IMR-90 (cell line): ENCODE data around the gene CNNM2. TPM values are rescaled to one million over a fixed set of nuclear protein-coding genes. Genes with fewer than 3 reads are reported as not detected.

Experiments used
- ATAC-seq: fragments of 200-7000 bp; cut with Tn5 transposase; 2 replicates; pipeline ENCODE4 v1.9.1; 2020; ENCODE audit warnings: low read depth, mild to moderate bottlenecking, moderate library complexity
- BruUV-seq: library from RNA; stranded (reverse); fragments of 400-500 nt; replicated peaks from 2 replicates; lab custom pipeline; 2021; lab: Mats Ljungman, UMichigan
- CTCF ChIA-PET: fragments of 300-600 bp; formaldehyde crosslinking; extraction: SDS; loops from one replicate; lab custom pipeline; 2021; ENCODE audit warnings: antibody characterized with exemption; lab: Yijun Ruan, JAX
- POLR2A ChIA-PET: fragments of 300-600 bp; sonication (Branson Sonifier 250); formaldehyde crosslinking; loops from one replicate; lab custom pipeline; 2022; ENCODE audit warnings: antibody characterized with exemption; ENCODE audit not compliant: unreplicated experiment; lab: Charles Lee
- DNase-seq: peaks from one replicate; pipeline ENCODE4 v3.0.0; 2013
- H2AFZ ChIP-seq: replicated peaks from 2 replicates; pipeline ENCODE3; 2013; ENCODE audit warnings: low read length, mild to moderate bottlenecking; ENCODE audit not compliant: poor library complexity
- H2AK5ac ChIP-seq: 2 replicates; pipeline ENCODE4 v1.6.1; 2013; ENCODE audit warnings: low read depth, low read length, inconsistent platforms
- H2AK9ac ChIP-seq: replicated peaks from 2 replicates; pipeline ENCODE3; 2013; ENCODE audit warnings: mild to moderate bottlenecking, low read depth, low read length, moderate library complexity; ENCODE audit not compliant: poor library complexity
- H2BK120ac ChIP-seq: 2 replicates; pipeline ENCODE4 v1.6.1; 2013; ENCODE audit warnings: low read depth, low read length, inconsistent platforms
- H2BK15ac ChIP-seq: 3 replicates; pipeline ENCODE4 v1.6.1; 2013; ENCODE audit warnings: low read depth, low read length, inconsistent platforms
- H2BK20ac ChIP-seq: 2 replicates; pipeline ENCODE4 v1.6.1; 2013; ENCODE audit warnings: low read depth, mild to moderate bottlenecking, inconsistent platforms, low read length, moderate library complexity
- H2BK5ac ChIP-seq: 2 replicates; pipeline ENCODE4 v1.6.1; 2013; ENCODE audit warnings: mild to moderate bottlenecking, low read depth, low read length, inconsistent platforms; ENCODE audit not compliant: poor library complexity, severe bottlenecking
- H3K14ac ChIP-seq: replicated peaks from 2 replicates; pipeline ENCODE4 v1.6.1; 2013; ENCODE audit warnings: low read depth, low read length, inconsistent platforms
- H3K18ac ChIP-seq: 2 replicates; pipeline ENCODE4 v1.6.1; 2013; ENCODE audit warnings: low read depth, low read length, control low read depth
- H3K23ac ChIP-seq: 2 replicates; pipeline ENCODE4 v1.6.1; 2013; ENCODE audit warnings: low read depth, low read length, inconsistent platforms
- H3K27ac ChIP-seq: 2 replicates; pipeline ENCODE4 v1.5.1; 2013; ENCODE audit warnings: mild to moderate bottlenecking, control low read depth, low read length; ENCODE audit not compliant: insufficient read depth
- H3K27me3 ChIP-seq: 2 replicates; pipeline ENCODE4 v1.6.1; 2013; ENCODE audit warnings: low read length; ENCODE audit not compliant: control insufficient read depth, insufficient read depth
- H3K36me3 ChIP-seq: 2 replicates; pipeline ENCODE4 v1.6.1; 2013; ENCODE audit warnings: low read length, mixed read lengths; ENCODE audit not compliant: control insufficient read depth, insufficient read depth
- H3K4ac ChIP-seq: 2 replicates; pipeline ENCODE4 v1.6.1; 2013; ENCODE audit warnings: low read depth, low read length, inconsistent platforms
- H3K4me1 ChIP-seq: 2 replicates; pipeline ENCODE4 v1.6.1; 2013; ENCODE audit warnings: low read length, mixed read lengths; ENCODE audit not compliant: control insufficient read depth, insufficient read depth
- H3K4me2 ChIP-seq: 2 replicates; pipeline ENCODE4 v1.6.1; 2013; ENCODE audit warnings: low read depth, mild to moderate bottlenecking, control low read depth, low read length, moderate library complexity
- H3K4me3 ChIP-seq: 2 replicates; pipeline ENCODE4 v1.5.1; 2013; ENCODE audit warnings: low read depth, mild to moderate bottlenecking, control low read depth, low read length, moderate library complexity; ENCODE audit not compliant: insufficient read depth
- H3K56ac ChIP-seq: 2 replicates; pipeline ENCODE4 v1.6.1; 2013; ENCODE audit warnings: low read length, inconsistent platforms; ENCODE audit not compliant: insufficient read depth; ENCODE audit errors: extremely low read depth
- H3K79me1 ChIP-seq, 2 experiments: 2 replicates each; pipeline ENCODE4 v1.6.1; 2013; ENCODE audit warnings: low read length in 2 of 2, inconsistent platforms in 1 of 2, low read depth in 1 of 2
- H3K9ac ChIP-seq: 2 replicates; pipeline ENCODE4 v1.6.1; 2013; ENCODE audit warnings: low read depth, low read length, control low read depth
- H3K9me1 ChIP-seq: 2 replicates; pipeline ENCODE4 v1.6.1; 2013; ENCODE audit warnings: low read length, inconsistent platforms; ENCODE audit not compliant: insufficient read depth
- H3K9me3 ChIP-seq: 2 replicates; pipeline ENCODE4 v1.6.1; 2013; ENCODE audit warnings: low read length; ENCODE audit not compliant: control insufficient read depth, insufficient read depth
- H4K20me1 ChIP-seq: 2 replicates; pipeline ENCODE4 v1.6.1; 2013; ENCODE audit warnings: low read length, inconsistent platforms; ENCODE audit not compliant: insufficient read depth
- H4K5ac ChIP-seq: 2 replicates; pipeline ENCODE4 v1.6.1; 2013; ENCODE audit warnings: mild to moderate bottlenecking, low read depth, low read length, control low read depth
- H4K8ac ChIP-seq, 2 experiments: 2 replicates each; pipeline ENCODE4 v1.6.1; 2013; ENCODE audit warnings: low read depth in 2 of 2, low read length in 2 of 2, control low read depth in 1 of 2, inconsistent platforms in 1 of 2
- H4K91ac ChIP-seq: 2 replicates; pipeline ENCODE4 v1.6.1; 2013; ENCODE audit warnings: low read depth, low read length, inconsistent platforms; ENCODE audit not compliant: insufficient read depth
- BHLHE40 ChIP-seq: fragments of 150-350 bp; IDR thresholded peaks from 2 replicates; pipeline ENCODE4 v1.6.1; 2016; ENCODE audit warnings: mild to moderate bottlenecking, low read depth, low read length
- CEBPB ChIP-seq: IDR thresholded peaks from 2 replicates; pipeline ENCODE4 v1.6.1; 2012; ENCODE audit warnings: low read depth, low read length, improper control_type of control experiment
- CHD1 ChIP-seq: IDR thresholded peaks from 2 replicates; pipeline ENCODE4 v1.6.1; 2012; ENCODE audit warnings: low read depth, low read length, improper control_type of control experiment
- CTCF ChIP-seq: conservative IDR thresholded peaks from 2 replicates; pipeline ENCODE4 v1.5.1; 2012; ENCODE audit warnings: mild to moderate bottlenecking, low read depth, low read length, improper control_type of control experiment
- ELK1 ChIP-seq: fragments of 150-350 bp; IDR thresholded peaks from 2 replicates; pipeline ENCODE4 v1.6.1; 2016; ENCODE audit warnings: low read depth, mild to moderate bottlenecking, low read length, moderate library complexity, borderline replicate concordance
- FOS ChIP-seq: fragments of 150-350 bp; IDR thresholded peaks from 2 replicates; pipeline ENCODE4 v1.6.1; 2016; ENCODE audit warnings: low read depth, low read length
- MAFK ChIP-seq: IDR thresholded peaks from 2 replicates; pipeline ENCODE4 v1.6.1; 2012; ENCODE audit warnings: low read depth, low read length, improper control_type of control experiment
- MAZ ChIP-seq: IDR thresholded peaks from 2 replicates; pipeline ENCODE4 v1.6.1; 2012; ENCODE audit warnings: low read depth, mild to moderate bottlenecking, low read length, improper control_type of control experiment, moderate library complexity, borderline replicate concordance
- MXI1 ChIP-seq: IDR thresholded peaks from 2 replicates; pipeline ENCODE4 v1.6.1; 2012; ENCODE audit warnings: low read depth, mild to moderate bottlenecking, low read length, moderate library complexity, borderline replicate concordance
- NFE2L2 ChIP-seq: fragments of 150-350 bp; IDR thresholded peaks from 2 replicates; pipeline ENCODE4 v1.6.1; 2016; ENCODE audit warnings: low read depth, mild to moderate bottlenecking, low read length
- POLR2A ChIP-seq: IDR thresholded peaks from 2 replicates; pipeline ENCODE4 v1.6.1; 2012; ENCODE audit warnings: mild to moderate bottlenecking, low read depth, low read length
- RAD21 ChIP-seq: IDR thresholded peaks from 2 replicates; pipeline ENCODE4 v1.6.1; 2012; ENCODE audit warnings: low read length, improper control_type of control experiment
- RCOR1 ChIP-seq: IDR thresholded peaks from 2 replicates; pipeline ENCODE4 v1.6.1; 2012; ENCODE audit warnings: mild to moderate bottlenecking, low read length, improper control_type of control experiment; ENCODE audit not compliant: insufficient replicate concordance
- RFX5 ChIP-seq: IDR thresholded peaks from 2 replicates; pipeline ENCODE4 v1.8.0; 2012; ENCODE audit warnings: low read depth, mild to moderate bottlenecking, low read length, moderate library complexity
- USF2 ChIP-seq: fragments of 150-350 bp; IDR thresholded peaks from 2 replicates; pipeline ENCODE4 v1.6.1; 2017; ENCODE audit warnings: mild to moderate bottlenecking, antibody characterized with exemption, low read length, low read depth
- WGBS, 2 experiments: methylation state at CpG; one replicate each; pipeline versions ENCODE4 v1.1.5 to v1.1.7; 2013; ENCODE audit warnings: missing lambda C conversion rate in 2 of 2; ENCODE audit not compliant: insufficient read length in 1 of 2; ENCODE audit errors: extremely low coverage in 2 of 2; 5-methylcytosine and 5-hydroxymethylcytosine counted together
- dilution Hi-C: fragments of 300-500 bp; cut with HindIII; formaldehyde crosslinking; loops from one replicate; pipeline ENCODE4 v1.14.3; 2018; ENCODE audit warnings: low sequenced_read_pairs; ENCODE audit not compliant: unreplicated experiment
- in situ Hi-C: fragments of 300-500 bp; cut with MboI; formaldehyde crosslinking; loops from 3 replicates; pipeline ENCODE4 v1.14.3; 2019; ENCODE audit warnings: low sequenced_read_pairs, inconsistent platforms, mixed read lengths
- intact Hi-C: fragments of 100-400 bp; cut with micrococcal nuclease; formaldehyde crosslinking; loops from 2 replicates; pipeline ENCODE4 v1.10.0; 2022
- polyA plus RNA-seq, 3 experiments: library from polyadenylated mRNA; depleted of rRNA; stranded (reverse); fragments of >200 nt; gene quantifications; 2 replicates each; pipeline ENCODE4 v1.2.3, GENCODE V29; 2012; ENCODE audit warnings: low replicate concordance in 1 of 3
- total RNA-seq: library from RNA; depleted of rRNA; stranded (reverse); fragments of >200 nt; gene quantifications from 2 replicates; pipeline ENCODE4 v1.2.3, GENCODE V29; 2012

The CNNM2 gene
- total and polyA plus RNA-seq, 2 of the 4 experiments (the other 2 are of a cell fraction) = 4.7 to 5.6 TPM

- Histone ChIP-seq H3K23ac (no peak overlapping the region), H3K18ac (no peak overlapping the region), H2BK5ac (no peak overlapping the region), H3K4ac (no peak overlapping the region), H2AFZ (no peak overlapping the region), H2BK120ac (no peak overlapping the region), H4K5ac (no peak overlapping the region), H3K9ac (no peak overlapping the region), H4K91ac (no peak overlapping the region), H2BK20ac (no peak overlapping the region), H3K4me3 (no peak overlapping the region), H2AK5ac (no peak overlapping the region), H3K14ac (no peak overlapping the region), H3K4me2 (no peak overlapping the region), H2AK9ac (no peak overlapping the region), H3K27ac (no peak overlapping the region), H3K79me1 (peaks cover 0 to 17% of the 10 kb centered on the region in 2 experiments; a peak in 2 of 4 replicates), H4K20me1 (0 out of 2 replicates have a peak, but pooled peaks cover under 1% of the 10 kb centered on the region), H2BK15ac (no peak overlapping the region), H3K27me3 (no peaks in the 10 kb centered on the region), H4K8ac (no peak overlapping the region), H3K4me1 (no peaks in the 10 kb centered on the region), H3K56ac (no peak overlapping the region), H3K9me1 (peaks cover 13% of the 10 kb centered on the region), H3K36me3 (peaks cover 53% of the 10 kb centered on the region), H3K9me3 (no peaks in the 10 kb centered on the region)
- DNase-seq (no peak), ATAC-seq (no peak)
- no peak for TF ChIP-seq CEBPB
- TF ChIP-seq USF2 = no peak
- no peak for TF ChIP-seq BHLHE40
- no peak for TF ChIP-seq FOS
- no peak for TF ChIP-seq RCOR1
- no peak for TF ChIP-seq NFE2L2
- TF ChIP-seq MXI1 = no peak
- TF ChIP-seq MAZ = no peak
- TF ChIP-seq MAFK = no peak
- TF ChIP-seq RAD21 = no peak
- no peak for TF ChIP-seq ELK1
- no peak for TF ChIP-seq RFX5
- TF ChIP-seq CHD1 = no peak
- no peak for TF ChIP-seq CTCF
- no peak for TF ChIP-seq POLR2A
- dilution Hi-C loops = no loop called here
- no CpG with 5 or more reads among the region's 3 CpGs for WGBS, 2 experiments
- BruUV-seq = no TSS peak
- POLR2A ChIA-PET = no interaction called here
- CTCF ChIA-PET = no interaction called here
- in situ Hi-C loops = no loop called here
- intact Hi-C loops = no loop called here
Measured at GRCh38 chr10:103078309-103078615, 160.2 kb downstream of the CNNM2 start.
